ENCODE measurements around the gene C1orf35. TPM values are rescaled to one million over a fixed set of nuclear protein-coding genes. Genes with fewer than 3 reads are reported as not detected.

Gene C1orf35
- total and polyA plus RNA-seq, 9 of the 15 experiments (the other 6 are each of a cell fraction or from before 2014, with no cell fraction given) = 3.2 to 48.7 (median 12.5) TPM

DNA sequence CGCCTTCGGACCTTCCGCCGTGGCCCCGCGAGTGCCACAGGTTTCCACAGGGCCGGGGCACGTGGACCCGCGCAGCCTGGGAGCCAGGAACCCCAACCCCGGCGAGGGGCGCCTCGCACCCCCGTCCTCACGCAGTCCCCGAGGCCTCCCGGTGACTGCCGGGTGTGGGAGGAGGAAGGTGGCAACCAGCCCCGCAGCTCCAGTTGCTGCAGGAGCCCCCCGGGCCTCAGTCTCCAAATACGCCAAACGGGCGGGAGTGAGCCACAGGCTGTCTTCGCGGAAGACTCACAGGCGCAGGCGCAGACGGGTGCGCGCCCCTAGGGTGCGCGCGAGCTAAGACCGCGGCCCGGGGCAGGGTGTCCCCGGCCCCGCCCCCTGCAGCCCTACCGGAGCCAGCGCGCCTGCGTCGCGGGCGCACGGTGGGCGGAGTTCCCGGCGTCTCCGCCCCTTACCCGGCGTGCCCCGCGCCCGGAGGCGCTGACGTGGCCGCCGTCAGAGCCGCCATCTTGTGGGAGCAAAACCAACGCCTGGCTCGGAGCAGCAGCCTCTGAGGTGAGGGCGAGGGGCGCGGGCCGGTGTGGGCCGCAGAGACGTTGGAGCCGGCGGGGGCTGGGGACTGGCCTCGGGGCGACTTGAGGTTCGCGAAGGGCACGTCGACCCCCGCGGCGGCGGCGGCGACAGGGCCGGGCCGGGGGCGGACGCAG, 20.8 kb downstream of the C1orf35 start, which contains the start of gene ARF1 (continued):
- TF ChIP-seq L3MBTL2 (IDR thresholded peaks at IDR 0.05) (peak; percentile 99), SIN3A (IDR thresholded peaks at IDR 0.05; ENCODE audit: borderline replicate concordance in 2 of 2, control insufficient read depth in 1 of 2, low read depth in 2 of 2, low read length in 2 of 2) (peak in 1 of 2 experiments; percentile 37; a peak in 2 of 4 replicates), ZNF318 (IDR thresholded peaks at IDR 0.05; ENCODE audit: borderline replicate concordance in 1 of 2, low read depth in 1 of 2) (no peak), MLX (CRISPR knock-in tag; conservative IDR thresholded peaks at IDR 0.05) (0 out of 4 replicates have a peak, but pooled peaks have one; percentile 42 to 78), ZNF695 (CRISPR knock-in tag; IDR thresholded peaks at IDR 0.05) (peak; percentile 52; the same call in 1 of the 2 replicates), ZKSCAN1 (IDR thresholded peaks at IDR 0.05; ENCODE audit: low read depth, low read length) (0 out of 2 replicates have a peak, but pooled peaks have one; percentile 29), RERE (CRISPR knock-in tag; IDR thresholded peaks at IDR 0.05; ENCODE audit: borderline replicate concordance) (no peak), DMBX1 (CRISPR knock-in tag; IDR thresholded peaks at IDR 0.05; ENCODE audit: borderline replicate concordance) (peak; percentile 86)
